Hepatocyte (in vitro differentiated cells): Measurements from ENCODE around the gene UBXN6. TPM values are rescaled to one million over a fixed set of nuclear protein-coding genes. Genes with fewer than 3 reads are reported as not detected.

Source experiments
- DNase-seq: peaks from one replicate; pipeline ENCODE4 v3.0.0-alpha.2; 2016; ENCODE audit warnings: low spot score
- H2AFZ ChIP-seq: fragments of 200-600 bp; sonication (generic); 2 replicates; pipeline ENCODE4 v1.6.0; 2016; ENCODE audit warnings: antibody characterized with exemption, mild to moderate bottlenecking
- H3K27ac ChIP-seq: fragments of 200-600 bp; sonication (generic); 2 replicates; pipeline ENCODE4 v1.5.1; 2016; ENCODE audit warnings: mild to moderate bottlenecking
- H3K27me3 ChIP-seq: fragments of 200-600 bp; sonication (generic); 2 replicates; pipeline ENCODE4 v1.6.1; 2016
- H3K36me3 ChIP-seq: fragments of 200-600 bp; sonication (generic); replicated peaks from 2 replicates; pipeline ENCODE4 v1.5.1; 2016; ENCODE audit warnings: low read depth; ENCODE audit not compliant: insufficient read depth
- H3K4me1 ChIP-seq: fragments of 200-600 bp; sonication (generic); 2 replicates; pipeline ENCODE4 v1.5.1; 2016; ENCODE audit warnings: mild to moderate bottlenecking, moderate library complexity; ENCODE audit not compliant: insufficient read depth
- H3K4me2 ChIP-seq: fragments of 200-600 bp; sonication (generic); 2 replicates; pipeline ENCODE4 v1.6.0; 2016
- H3K4me3 ChIP-seq: fragments of 200-600 bp; sonication (generic); 2 replicates; pipeline ENCODE4 v1.5.1; 2016; ENCODE audit warnings: mild to moderate bottlenecking
- H3K79me2 ChIP-seq: fragments of 200-600 bp; sonication (generic); 2 replicates; pipeline ENCODE4 v1.6.0; 2017; ENCODE audit warnings: mild to moderate bottlenecking
- H3K9me2 ChIP-seq: fragments of 200-600 bp; sonication (generic); replicated peaks from 2 replicates; pipeline ENCODE4 v1.6.0; 2017; ENCODE audit warnings: mild to moderate bottlenecking; ENCODE audit not compliant: insufficient read depth
- H3K9me3 ChIP-seq: fragments of 200-600 bp; sonication (generic); 2 replicates; pipeline ENCODE4 v1.5.1; 2016; ENCODE audit warnings: low read depth, mild to moderate bottlenecking
- H4K20me1 ChIP-seq: fragments of 200-600 bp; sonication (generic); 2 replicates; pipeline ENCODE4 v1.6.0; 2016; ENCODE audit warnings: mild to moderate bottlenecking; ENCODE audit not compliant: insufficient read depth, poor library complexity, severe bottlenecking
- EZH2 ChIP-seq: fragments of 200-600 bp; sonication (generic); IDR thresholded peaks from 2 replicates; pipeline ENCODE4 v1.6.1; 2016; ENCODE audit warnings: antibody characterized with exemption, mild to moderate bottlenecking, borderline replicate concordance
- EZH2phosphoT487 ChIP-seq: fragments of 200-600 bp; sonication (generic); IDR thresholded peaks from one replicate; pipeline ENCODE4 v1.6.1; 2018; ENCODE audit warnings: antibody characterized with exemption, mild to moderate bottlenecking, low read depth, moderate library complexity; ENCODE audit not compliant: unreplicated experiment, severe bottlenecking
- WGBS: methylation state at CpG from one replicate; pipeline ENCODE4 v1.1.6; 2016; ENCODE audit warnings: low lambda C conversion rate; ENCODE audit errors: missing lambda C conversion rate; 5-methylcytosine and 5-hydroxymethylcytosine counted together
- polyA plus RNA-seq: library from polyadenylated mRNA; unstranded; fragments of >200 nt; fragmentation: Nextera tagmentation; extraction: Ambion mirVana; gene quantifications from 2 replicates; pipeline ENCODE4 v1.2.1, GENCODE V29; 2016
- total RNA-seq: library from RNA; depleted of rRNA; stranded (reverse); fragments of >200 nt; gene quantifications from 2 replicates; pipeline ENCODE4 v1.2.3, GENCODE V29; 2014
- TF ChIP-seq, protein P1 (sequence below): fragments of 200-600 bp; sonication (generic); IDR thresholded peaks from 2 replicates; pipeline ENCODE4 v1.5.1; 2016; ENCODE audit warnings: antibody characterized with exemption, mild to moderate bottlenecking; ENCODE audit not compliant: poor library complexity

Gene UBXN6
- total and polyA plus RNA-seq, 2 experiments from 2014 or later = 36.8 to 88.6 TPM

DNA sequence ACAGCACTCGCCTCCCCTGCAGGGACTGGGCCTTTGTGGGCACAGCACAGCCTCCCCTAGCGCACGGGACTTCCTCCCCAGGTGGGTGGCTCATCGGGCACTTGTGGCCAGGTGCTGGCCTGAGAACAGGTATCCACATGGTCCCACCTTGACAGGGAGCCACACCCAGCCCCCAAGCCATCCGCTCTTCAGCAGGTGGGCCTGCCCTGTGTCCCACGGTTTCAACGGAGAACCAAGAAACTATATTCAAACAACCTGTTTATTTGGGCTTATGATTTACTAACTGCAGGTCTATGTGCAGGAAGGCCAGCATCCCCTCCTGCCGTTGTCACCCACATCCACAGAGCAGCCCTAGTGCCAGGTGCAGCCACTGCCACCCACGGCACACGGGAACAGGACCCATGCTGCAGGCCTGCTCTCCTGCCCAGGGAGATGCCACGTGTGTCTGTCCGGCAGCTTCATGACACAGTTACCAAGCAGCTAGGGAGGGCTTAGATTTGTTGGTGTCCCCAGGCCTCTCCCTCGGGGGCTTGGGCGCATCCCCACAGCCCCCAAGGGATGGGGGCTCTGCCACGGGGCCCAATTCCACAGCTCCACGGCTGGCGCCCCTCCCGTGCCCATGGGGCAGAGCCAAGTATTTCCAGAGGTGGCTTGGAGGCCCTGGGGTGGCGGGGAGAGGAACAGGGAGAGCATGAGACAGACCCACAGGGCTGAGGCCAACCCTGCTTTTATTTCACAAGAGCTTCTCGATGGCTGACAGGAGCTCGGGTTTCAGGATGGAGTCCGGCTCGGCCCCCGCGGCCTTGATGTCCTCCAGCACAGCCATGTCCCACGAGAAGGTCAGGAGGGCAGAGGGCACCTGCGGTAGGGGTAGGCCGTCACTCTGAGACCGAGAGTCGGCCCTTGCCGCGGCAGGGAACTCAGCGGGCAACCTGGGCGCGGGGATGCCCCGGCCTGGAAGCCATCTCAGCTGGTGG is 12.5 kb downstream of the UBXN6 start:
- no peak overlapping the region for H3K4me2 ChIP-seq
- no peaks in the 10 kb centered on the region for H3K79me2 ChIP-seq
- no peaks in the 10 kb centered on the region for H3K27me3 ChIP-seq
- no peak overlapping the region for H3K27ac ChIP-seq
- no peaks in the 10 kb centered on the region for H3K4me1 ChIP-seq
- TF ChIP-seq, protein P1, sequence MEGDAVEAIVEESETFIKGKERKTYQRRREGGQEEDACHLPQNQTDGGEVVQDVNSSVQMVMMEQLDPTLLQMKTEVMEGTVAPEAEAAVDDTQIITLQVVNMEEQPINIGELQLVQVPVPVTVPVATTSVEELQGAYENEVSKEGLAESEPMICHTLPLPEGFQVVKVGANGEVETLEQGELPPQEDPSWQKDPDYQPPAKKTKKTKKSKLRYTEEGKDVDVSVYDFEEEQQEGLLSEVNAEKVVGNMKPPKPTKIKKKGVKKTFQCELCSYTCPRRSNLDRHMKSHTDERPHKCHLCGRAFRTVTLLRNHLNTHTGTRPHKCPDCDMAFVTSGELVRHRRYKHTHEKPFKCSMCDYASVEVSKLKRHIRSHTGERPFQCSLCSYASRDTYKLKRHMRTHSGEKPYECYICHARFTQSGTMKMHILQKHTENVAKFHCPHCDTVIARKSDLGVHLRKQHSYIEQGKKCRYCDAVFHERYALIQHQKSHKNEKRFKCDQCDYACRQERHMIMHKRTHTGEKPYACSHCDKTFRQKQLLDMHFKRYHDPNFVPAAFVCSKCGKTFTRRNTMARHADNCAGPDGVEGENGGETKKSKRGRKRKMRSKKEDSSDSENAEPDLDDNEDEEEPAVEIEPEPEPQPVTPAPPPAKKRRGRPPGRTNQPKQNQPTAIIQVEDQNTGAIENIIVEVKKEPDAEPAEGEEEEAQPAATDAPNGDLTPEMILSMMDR = no peak
- H3K4me3 ChIP-seq = no peak overlapping the region
- H3K9me2 ChIP-seq = no peaks in the 10 kb centered on the region
- H2AFZ ChIP-seq = no peak overlapping the region
- H3K9me3 ChIP-seq = no peaks in the 10 kb centered on the region
- H4K20me1 ChIP-seq = no peaks in the 10 kb centered on the region
- WGBS = 90% methylated on average over 35 of the region's 36 CpGs
- no peak for DNase-seq
- H3K36me3 ChIP-seq = no peaks in the 10 kb centered on the region

DNA sequence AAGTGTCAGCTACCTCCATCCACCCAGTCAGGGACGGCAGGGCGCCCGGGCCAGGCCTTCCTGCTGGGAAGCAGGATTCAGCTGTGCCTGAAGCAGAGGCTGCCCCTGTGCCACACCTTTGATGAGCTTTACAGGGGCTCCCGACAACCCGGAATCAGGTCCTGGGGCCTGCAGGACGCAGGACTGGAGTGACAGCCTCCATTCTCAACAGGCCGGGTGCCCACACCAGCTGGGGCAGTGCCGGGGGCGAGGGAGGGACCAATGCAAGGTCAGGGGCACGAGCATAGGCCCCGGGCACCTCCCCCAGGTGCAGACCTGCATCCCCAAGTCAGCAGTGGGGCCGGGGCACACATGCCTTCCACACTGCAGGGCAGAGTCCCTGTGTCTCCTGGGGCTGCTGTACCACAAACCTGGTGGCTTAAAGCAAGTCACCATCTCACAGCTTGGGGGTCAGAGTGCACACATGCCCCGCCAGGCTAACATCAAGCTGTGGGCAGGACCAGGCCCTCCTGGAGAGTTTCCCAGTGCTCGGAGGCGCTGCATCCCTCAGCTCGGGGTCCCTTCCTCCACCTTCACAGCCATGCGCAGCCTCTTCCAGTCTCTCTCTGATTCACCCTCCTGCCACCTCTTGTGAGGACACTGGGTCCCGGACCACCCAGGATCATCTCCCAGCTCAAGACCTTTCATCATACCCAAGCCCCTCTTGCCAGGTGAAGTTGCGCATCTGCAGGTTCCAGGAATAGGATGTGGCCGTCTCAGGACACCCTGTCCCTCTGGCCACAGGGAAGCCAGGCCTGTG is 13.4 kb downstream of the UBXN6 start:
- H3K27ac ChIP-seq = no peak overlapping the region
- no peaks in the 10 kb centered on the region for H3K9me3 ChIP-seq
- H3K4me3 ChIP-seq = no peak overlapping the region
- H3K4me1 ChIP-seq = no peaks in the 10 kb centered on the region
- TF ChIP-seq EZH2phosphoT487 = no peak
- TF ChIP-seq EZH2 = no peak
- TF ChIP-seq, protein P1 = no peak
- H3K27me3 ChIP-seq = no peaks in the 10 kb centered on the region
- no peak overlapping the region for H3K4me2 ChIP-seq
- no peaks in the 10 kb centered on the region for H4K20me1 ChIP-seq
- DNase-seq = no peak
- no peaks in the 10 kb centered on the region for H3K9me2 ChIP-seq
- WGBS = 93% methylated on average over 17 of the region's 20 CpGs
- H3K36me3 ChIP-seq = no peaks in the 10 kb centered on the region
- no peak overlapping the region for H2AFZ ChIP-seq
- H3K79me2 ChIP-seq = no peaks in the 10 kb centered on the region

DNA sequence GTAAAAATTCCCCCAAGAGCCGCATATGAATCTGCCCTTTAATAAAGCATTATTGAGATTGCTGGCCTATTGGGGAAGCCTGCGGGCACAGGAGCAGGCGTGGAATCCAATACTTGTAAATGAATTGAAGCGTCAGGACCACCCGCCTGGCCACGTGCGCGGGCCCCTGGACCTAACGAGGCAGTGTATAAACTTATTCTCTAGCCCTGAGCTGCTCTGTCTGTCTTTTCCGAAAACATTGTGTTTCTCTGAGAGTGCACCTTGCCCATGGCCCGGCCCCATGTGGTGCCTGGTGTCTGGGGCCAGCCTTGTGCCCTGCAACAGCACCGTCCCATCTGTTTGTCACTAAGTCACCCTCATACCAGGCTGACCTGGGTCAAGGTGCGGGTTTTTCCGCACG is 14.4 kb downstream of the UBXN6 start:
- no peak overlapping the region for H3K27ac ChIP-seq
- 95% methylated on average over 15 of the region's 15 CpGs for WGBS
- no peaks in the 10 kb centered on the region for H3K79me2 ChIP-seq
- no peaks in the 10 kb centered on the region for H3K4me1 ChIP-seq
- no peak for DNase-seq
- no peak overlapping the region for H3K4me3 ChIP-seq
- H3K4me2 ChIP-seq = no peak overlapping the region
- H3K27me3 ChIP-seq = no peaks in the 10 kb centered on the region
- no peak overlapping the region for H2AFZ ChIP-seq
- H3K9me3 ChIP-seq = no peaks in the 10 kb centered on the region
- no peaks in the 10 kb centered on the region for H3K36me3 ChIP-seq
- no peaks in the 10 kb centered on the region for H3K9me2 ChIP-seq
- H4K20me1 ChIP-seq = no peaks in the 10 kb centered on the region
- TF ChIP-seq EZH2 = no peak
- TF ChIP-seq EZH2phosphoT487 = no peak
- TF ChIP-seq, protein P1 = no peak
